Mesendoderm (in vitro differentiated cells): Measurements from ENCODE around the gene LONP2.
"Not testable (repeated sequence)": the region's sequence is repeated elsewhere in the genome, so short reads cannot be mapped to it uniquely, and the experiment has no call there.

Source experiments
- DNase-seq: peaks from one replicate; pipeline ENCODE4 v3.0.0; 2013
- H2AK5ac ChIP-seq: 2 replicates; pipeline ENCODE4 v1.6.1; 2013; ENCODE audit warnings: low read length, inconsistent platforms
- H2BK120ac ChIP-seq: 2 replicates; pipeline ENCODE4 v1.6.1; 2013; ENCODE audit warnings: low read depth, mild to moderate bottlenecking, low read length, moderate library complexity, mixed read lengths
- H2BK15ac ChIP-seq: replicated peaks from 2 replicates; pipeline ENCODE4 v1.6.1; 2013; ENCODE audit warnings: low read depth, mild to moderate bottlenecking, moderate library complexity
- H2BK5ac ChIP-seq: 2 replicates; pipeline ENCODE4 v1.6.1; 2013; ENCODE audit warnings: low read length, inconsistent platforms
- H3K18ac ChIP-seq: 2 replicates; pipeline ENCODE4 v1.6.1; 2013; ENCODE audit warnings: mild to moderate bottlenecking, low read length, mixed read lengths
- H3K23ac ChIP-seq: one replicate; pipeline ENCODE4 v1.6.1; 2013; ENCODE audit warnings: low read length
- H3K27ac ChIP-seq: 2 replicates; pipeline ENCODE4 v1.5.1; 2013; ENCODE audit warnings: low read depth, mild to moderate bottlenecking, inconsistent platforms, low read length, moderate library complexity
- H3K27me3 ChIP-seq: 2 replicates; pipeline ENCODE4 v1.6.1; 2013; ENCODE audit warnings: low read length, control low read depth, mild to moderate bottlenecking, inconsistent platforms; ENCODE audit not compliant: insufficient read depth, poor library complexity
- H3K36me3 ChIP-seq: 2 replicates; pipeline ENCODE4 v1.6.1; 2013; ENCODE audit warnings: low read length, inconsistent platforms; ENCODE audit not compliant: control insufficient read depth, insufficient read depth
- H3K4ac ChIP-seq: one replicate; pipeline ENCODE4 v1.6.1; 2013; ENCODE audit warnings: low read depth, mild to moderate bottlenecking, low read length, moderate library complexity
- H3K4me1 ChIP-seq: 2 replicates; pipeline ENCODE4 v1.6.1; 2013; ENCODE audit warnings: low read depth, low read length, inconsistent platforms; ENCODE audit not compliant: control insufficient read depth
- H3K4me2 ChIP-seq: 2 replicates; pipeline ENCODE4 v1.6.1; 2013; ENCODE audit warnings: low read length
- H3K4me3 ChIP-seq: 2 replicates; pipeline ENCODE4 v1.5.1; 2013; ENCODE audit warnings: mild to moderate bottlenecking, low read length
- H3K56ac ChIP-seq: one replicate; pipeline ENCODE4 v1.6.1; 2013; ENCODE audit warnings: low read length
- H3K79me1 ChIP-seq: 2 replicates; pipeline ENCODE4 v1.6.1; 2013; ENCODE audit warnings: low read length, inconsistent platforms
- H3K79me2 ChIP-seq: 2 replicates; pipeline ENCODE4 v1.6.1; 2013; ENCODE audit warnings: mild to moderate bottlenecking, low read length; ENCODE audit not compliant: control insufficient read depth, insufficient read depth
- H3K9ac ChIP-seq: 2 replicates; pipeline ENCODE4 v1.6.1; 2013; ENCODE audit warnings: low read length, inconsistent platforms
- H4K5ac ChIP-seq: one replicate; pipeline ENCODE4 v1.6.1; 2013; ENCODE audit warnings: low read length
- H4K8ac ChIP-seq: one replicate; pipeline ENCODE4 v1.6.1; 2013; ENCODE audit warnings: low read depth, mild to moderate bottlenecking, control low read depth, low read length, moderate library complexity
- WGBS: extraction: QIAGEN DNeasy Blood & Tissue Kit; methylation state at CpG from one replicate; pipeline ENCODE4 v1.1.7; 2013; ENCODE audit warnings: low lambda C conversion rate, missing lambda C conversion rate; ENCODE audit not compliant: insufficient coverage; ENCODE audit errors: extremely low coverage; 5-methylcytosine and 5-hydroxymethylcytosine counted together

LONP2 gene

DNA sequence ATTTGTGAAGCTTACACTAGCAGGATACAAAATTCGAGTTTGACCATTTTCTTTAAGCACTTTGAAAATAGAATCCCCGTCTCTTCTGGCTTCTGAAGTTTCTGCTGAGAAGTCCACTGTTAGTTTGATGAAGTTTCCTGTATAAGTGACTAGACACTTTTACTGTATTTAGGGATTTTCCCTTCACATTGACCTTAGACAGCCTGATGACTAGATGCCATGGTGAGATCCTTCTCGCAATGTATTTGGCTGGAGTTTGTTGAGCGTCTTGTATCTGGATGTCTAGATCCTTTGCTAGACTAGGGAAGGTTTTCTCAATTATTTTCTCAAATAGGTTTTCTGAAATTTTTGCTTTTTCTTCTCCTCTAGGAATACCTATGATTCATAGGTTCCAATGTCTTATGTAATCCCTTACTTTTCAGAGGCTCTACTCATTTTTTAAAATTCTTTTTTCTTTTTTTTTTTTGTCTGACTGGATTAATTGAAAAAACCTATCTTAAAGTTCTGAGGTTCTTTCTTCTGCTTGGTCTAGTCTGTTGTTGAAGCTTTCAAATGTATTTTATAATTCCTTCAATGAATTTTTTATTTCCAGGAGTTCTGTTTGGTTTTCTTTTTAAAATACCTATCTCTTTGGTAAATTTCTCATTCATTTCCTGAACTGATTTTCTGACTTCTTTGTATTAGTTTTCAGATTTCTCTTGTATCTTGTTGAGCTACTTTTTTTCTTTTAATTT lies 67.0 kb downstream of the LONP2 start:
- no peak overlapping the region for H3K9ac ChIP-seq
- H3K4ac ChIP-seq: no peak overlapping the region
- no peak overlapping the region for H4K8ac ChIP-seq
- no peak overlapping the region for H3K4me2 ChIP-seq
- no peak overlapping the region for H4K5ac ChIP-seq
- WGBS: no CpG with 5 or more reads among the region's 4 CpGs
- no peak overlapping the region for H3K56ac ChIP-seq
- H2AK5ac ChIP-seq: no peak overlapping the region
- H2BK15ac ChIP-seq: no peak overlapping the region
- H3K79me2 ChIP-seq: no peaks in the 10 kb centered on the region
- H3K23ac ChIP-seq: no peak overlapping the region
- no peak for DNase-seq
- H3K4me3 ChIP-seq: no peak overlapping the region
- no peak overlapping the region for H2BK120ac ChIP-seq
- H3K79me1 ChIP-seq: no peaks in the 10 kb centered on the region
- H3K27me3 ChIP-seq: no peaks in the 10 kb centered on the region
- H3K18ac ChIP-seq: no peak overlapping the region
- no peak overlapping the region for H2BK5ac ChIP-seq
- no peaks in the 10 kb centered on the region for H3K36me3 ChIP-seq
- no peaks in the 10 kb centered on the region for H3K4me1 ChIP-seq
- H3K27ac ChIP-seq: no peak overlapping the region

- not testable (repeated sequence) for H3K4me1 ChIP-seq, DNase-seq
- WGBS: no CpG with 5 or more reads among the region's 3 CpGs
Observed at GRCh38 chr16:48313905-48314304, 69.8 kb downstream of the LONP2 start.

DNA sequence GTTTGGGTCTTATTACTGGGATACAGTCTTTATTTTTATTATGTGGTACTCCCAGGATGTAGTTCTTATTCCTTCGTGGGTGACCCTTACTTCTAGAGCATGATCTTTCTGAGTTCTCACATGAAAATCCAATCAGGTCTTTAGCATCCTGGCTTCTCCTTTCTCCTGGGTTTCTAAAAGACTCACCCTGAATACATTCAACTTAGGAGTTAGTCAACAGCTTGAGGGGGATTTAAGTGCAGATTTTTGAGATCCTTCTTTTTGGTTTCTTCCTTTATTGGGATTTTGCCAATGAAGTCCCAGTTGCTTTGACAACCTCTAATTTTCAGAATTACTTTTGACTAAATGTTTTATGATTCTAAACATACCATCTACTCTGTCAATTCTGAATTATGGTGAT lies 72.9 kb downstream of the LONP2 start:
- H3K79me2 ChIP-seq: no peaks in the 10 kb centered on the region
- whole genome bisulfite sequencing: no CpG with 5 or more reads among the region's 1 CpG

More at GRCh38 chr16:48313905-48314304, 69.8 kb downstream of the LONP2 start:
- H3K79me2 ChIP-seq, H3K4ac ChIP-seq, H3K27ac ChIP-seq, H2BK120ac ChIP-seq, H2BK15ac ChIP-seq, H2BK5ac ChIP-seq, H4K8ac ChIP-seq, H3K79me1 ChIP-seq, H3K4me3 ChIP-seq, H3K56ac ChIP-seq, H3K9ac ChIP-seq, H3K27me3 ChIP-seq, H4K5ac ChIP-seq, H3K18ac ChIP-seq, H3K23ac ChIP-seq, H2AK5ac ChIP-seq, H3K4me2 ChIP-seq, H3K36me3 ChIP-seq: not testable (repeated sequence)

DNA sequence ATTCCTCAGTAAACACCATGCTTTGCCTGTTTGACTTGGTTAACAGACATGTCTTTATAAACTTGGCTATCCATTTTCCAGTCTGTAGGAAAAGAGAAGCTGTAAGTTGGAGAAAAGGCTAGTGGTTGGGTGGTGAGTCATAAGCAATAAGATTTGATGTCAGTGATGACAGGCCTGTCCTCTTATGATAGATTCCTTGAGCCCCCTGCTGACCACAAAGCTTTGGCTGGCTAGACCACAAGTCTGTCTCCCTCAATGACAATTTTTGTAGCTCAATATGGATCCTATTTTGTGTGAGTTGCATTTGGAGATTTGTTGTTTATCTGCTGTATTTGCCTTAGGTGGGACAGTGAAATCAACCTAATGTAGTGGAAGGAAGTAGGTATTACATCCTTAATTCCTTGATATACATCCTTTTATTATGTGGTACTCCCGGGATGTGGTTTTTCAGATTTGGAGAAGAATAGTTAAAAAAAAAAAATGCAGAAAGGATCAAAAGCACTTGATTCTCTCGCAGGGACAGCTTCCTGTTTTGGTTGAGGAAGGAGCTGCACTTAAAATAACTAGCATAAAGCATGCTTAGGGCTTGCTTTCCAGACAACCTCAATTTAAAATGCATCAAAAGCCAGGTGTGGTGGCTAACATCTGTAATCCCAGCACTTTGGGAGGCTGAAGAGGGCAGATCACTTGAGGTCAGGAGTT lies 73.7 kb downstream of the LONP2 start:
- Histone ChIP-seq H3K79me1 (no peaks in the 10 kb centered on the region), H3K79me2 (no peaks in the 10 kb centered on the region), H3K4me3 (no peak overlapping the region), H3K36me3 (peaks cover 2% of the 10 kb centered on the region), H4K5ac (no peak overlapping the region), H3K4ac (no peak overlapping the region), H3K23ac (no peak overlapping the region), H2BK120ac (no peak overlapping the region), H3K27me3 (no peaks in the 10 kb centered on the region), H3K4me1 (no peaks in the 10 kb centered on the region), H2BK5ac (no peak overlapping the region), H3K4me2 (no peak overlapping the region), H3K27ac (no peak overlapping the region), H4K8ac (no peak overlapping the region), H3K9ac (no peak overlapping the region), H3K56ac (no peak overlapping the region), H2BK15ac (no peak overlapping the region), H3K18ac (no peak overlapping the region), H2AK5ac (no peak overlapping the region)
- DNase-seq: peak; percentile 19
- no CpG with 5 or more reads among the region's 2 CpGs for WGBS

More for the DNA sequence above, 72.9 kb downstream of the LONP2 start:
- H3K4me3 ChIP-seq: no peak overlapping the region
- no peaks in the 10 kb centered on the region for H3K4me1 ChIP-seq
- no peak overlapping the region for H3K27ac ChIP-seq
- H2AK5ac ChIP-seq: no peak overlapping the region
- no peaks in the 10 kb centered on the region for H3K79me1 ChIP-seq
- no peak overlapping the region for H3K23ac ChIP-seq
- DNase-seq: no peak
- H2BK120ac ChIP-seq: no peak overlapping the region
- no peak overlapping the region for H3K18ac ChIP-seq
- no peaks in the 10 kb centered on the region for H3K27me3 ChIP-seq
- no peak overlapping the region for H4K5ac ChIP-seq
- no peak overlapping the region for H3K56ac ChIP-seq
- H3K9ac ChIP-seq: no peak overlapping the region
- H2BK5ac ChIP-seq: no peak overlapping the region
- H2BK15ac ChIP-seq: no peak overlapping the region
- no peak overlapping the region for H3K4ac ChIP-seq
- no peak overlapping the region for H4K8ac ChIP-seq
- H3K4me2 ChIP-seq: no peak overlapping the region
- no peaks in the 10 kb centered on the region for H3K36me3 ChIP-seq

- no peaks in the 10 kb centered on the region for H3K27me3 ChIP-seq
- H3K4ac ChIP-seq: no peak overlapping the region
- H3K4me3 ChIP-seq: no peak overlapping the region
- DNase-seq: peak; percentile 55
- no CpG with 5 or more reads among the region's 4 CpGs for WGBS
- H3K4me1 ChIP-seq: no peaks in the 10 kb centered on the region
- no peak overlapping the region for H2AK5ac ChIP-seq
- peaks cover 2% of the 10 kb centered on the region for H3K36me3 ChIP-seq
- H3K27ac ChIP-seq: no peak overlapping the region
- H3K9ac ChIP-seq: no peak overlapping the region
- H3K23ac ChIP-seq: no peak overlapping the region
- H2BK5ac ChIP-seq: no peak overlapping the region
- no peak overlapping the region for H2BK15ac ChIP-seq
- H4K5ac ChIP-seq: no peak overlapping the region
- no peak overlapping the region for H3K56ac ChIP-seq
- no peaks in the 10 kb centered on the region for H3K79me2 ChIP-seq
- H3K18ac ChIP-seq: no peak overlapping the region
- no peaks in the 10 kb centered on the region for H3K79me1 ChIP-seq
- no peak overlapping the region for H3K4me2 ChIP-seq
- H4K8ac ChIP-seq: no peak overlapping the region
- no peak overlapping the region for H2BK120ac ChIP-seq
Observed at GRCh38 chr16:48318630-48319029, 74.5 kb downstream of the LONP2 start.
